Measurements from ENCODE around the gene SKP1.

The SKP1 gene

GRCh38 chr5:134103397-134103796, 73.4 kb downstream of the SKP1 start:
- no peak for ATAC-seq (ENCODE audit: insufficient read depth, low read depth)
- no peak overlapping the region for H3K27ac ChIP-seq (ENCODE audit: low read length)
- no peaks in the 10 kb centered on the region for H3K79me2 ChIP-seq (ENCODE audit: insufficient read depth, low read length)
- no peaks in the 10 kb centered on the region for H3K27me3 ChIP-seq (ENCODE audit: insufficient read depth, low read length, poor library complexity)
- no peaks in the 10 kb centered on the region for H3K36me3 ChIP-seq (ENCODE audit: insufficient read depth, low read length)
- no peak overlapping the region for H3K4me3 ChIP-seq (ENCODE audit: low read depth in 1 of 2, low read length in 2 of 2)
- H2AFZ ChIP-seq (ENCODE audit: low read depth, low read length) = no peak overlapping the region
- H3K4me2 ChIP-seq (ENCODE audit: insufficient read depth, low read length) = no peak overlapping the region
- TF ChIP-seq CTCF (IDR thresholded peaks at IDR 0.05; ENCODE audit: borderline replicate concordance, extremely low read depth, low read length, poor library complexity, severe bottlenecking) (no peak), EZH2 (IDR thresholded peaks at IDR 0.05; ENCODE audit: borderline replicate concordance, low read depth, low read length, severe bottlenecking) (no peak)
- H3K9me3 ChIP-seq (ENCODE audit: insufficient read depth, low read length, severe bottlenecking) = no peaks in the 10 kb centered on the region
- no peak for DNase-seq
- peaks cover 4% of the 10 kb centered on the region; the same call in 1 of the 2 replicates for H3K4me1 ChIP-seq (ENCODE audit: insufficient read depth, low read length)
- peaks cover 4% of the 10 kb centered on the region; the same call in 1 of the 2 replicates for H4K20me1 ChIP-seq (ENCODE audit: insufficient read depth, low read length)
- H3K9ac ChIP-seq (ENCODE audit: low read depth, low read length) = no peak overlapping the region

DNA sequence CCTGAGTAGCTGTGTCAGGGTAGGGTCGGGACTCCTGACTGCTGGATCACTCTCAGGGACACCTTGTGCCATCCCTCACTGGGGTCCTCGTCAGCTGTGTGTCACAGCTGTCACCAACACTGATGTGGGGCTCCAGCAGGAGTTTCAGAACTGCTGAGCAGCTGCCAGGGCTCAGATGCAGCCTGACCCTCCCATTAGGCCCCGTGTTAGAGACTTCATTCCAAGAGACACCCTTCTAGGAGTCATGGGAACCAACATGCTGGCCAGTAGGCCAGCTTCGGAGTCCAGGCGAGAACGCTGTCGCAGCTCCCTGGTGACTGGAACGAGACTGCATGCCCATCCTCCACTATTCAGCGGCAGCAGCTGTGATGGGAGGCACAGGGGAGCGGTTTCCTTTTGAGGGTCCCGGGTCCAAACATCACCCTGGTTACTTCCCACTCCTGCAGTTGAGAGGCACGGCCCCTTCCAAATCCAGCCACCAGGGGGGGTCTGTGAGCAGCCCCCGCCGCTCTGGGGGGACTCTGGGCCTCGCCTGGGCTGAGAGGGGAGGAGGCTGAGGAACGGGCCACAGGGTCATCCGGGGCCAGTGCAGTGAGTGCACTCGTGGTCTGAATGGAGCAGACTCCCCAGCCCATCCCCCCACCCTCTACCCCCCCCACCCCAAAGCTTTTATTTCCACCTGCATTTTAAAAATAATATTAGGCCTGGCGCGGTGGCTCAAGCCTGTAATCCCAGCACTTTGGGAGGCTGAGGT, 74.9 kb downstream of the SKP1 start:
- ATAC-seq (ENCODE audit: insufficient read depth, low read depth) (peak; percentile 94), DNase-seq (peak; percentile 80)
- Histone ChIP-seq H3K9ac (ENCODE audit: low read depth, low read length) (no peak overlapping the region), H3K27me3 (ENCODE audit: insufficient read depth, low read length, poor library complexity) (no peaks in the 10 kb centered on the region), H3K36me3 (ENCODE audit: insufficient read depth, low read length) (no peaks in the 10 kb centered on the region), H3K9me3 (ENCODE audit: insufficient read depth, low read length, severe bottlenecking) (no peaks in the 10 kb centered on the region), H3K4me2 (ENCODE audit: insufficient read depth, low read length) (no peak overlapping the region), H3K79me2 (ENCODE audit: insufficient read depth, low read length) (no peaks in the 10 kb centered on the region), H3K4me3 (ENCODE audit: low read depth in 1 of 2, low read length in 2 of 2) (no peak overlapping the region), H4K20me1 (ENCODE audit: insufficient read depth, low read length) (peaks cover 4% of the 10 kb centered on the region; the same call in 1 of the 2 replicates), H3K4me1 (ENCODE audit: insufficient read depth, low read length) (peaks cover 4% of the 10 kb centered on the region; the same call in 1 of the 2 replicates), H3K27ac (ENCODE audit: low read length) (no peak overlapping the region), H2AFZ (ENCODE audit: low read depth, low read length) (peak overlapping the region; percentile 53; the same call in 1 of the 2 replicates)
- no peak for TF ChIP-seq EZH2 (IDR thresholded peaks at IDR 0.05; ENCODE audit: borderline replicate concordance, low read depth, low read length, severe bottlenecking)
- TF ChIP-seq CTCF (IDR thresholded peaks at IDR 0.05; ENCODE audit: borderline replicate concordance, extremely low read depth, low read length, poor library complexity, severe bottlenecking) = peak; percentile 92

GRCh38 chr5:134100283-134101091, 76.3 kb downstream of the SKP1 start:
- no peak for DNase-seq
- Histone ChIP-seq H3K27me3 (ENCODE audit: insufficient read depth, low read length, poor library complexity) (peaks cover 2% of the 10 kb centered on the region), H3K27ac (ENCODE audit: low read length) (no peak overlapping the region), H2AFZ (ENCODE audit: low read depth, low read length) (no peak overlapping the region), H4K20me1 (ENCODE audit: insufficient read depth, low read length) (peaks cover 4% of the 10 kb centered on the region; the same call in 1 of the 2 replicates), H3K4me3 (ENCODE audit: low read depth in 1 of 2, low read length in 2 of 2) (no peak overlapping the region), H3K9me3 (ENCODE audit: insufficient read depth, low read length, severe bottlenecking) (no peaks in the 10 kb centered on the region), H3K4me2 (ENCODE audit: insufficient read depth, low read length) (no peak overlapping the region), H3K4me1 (ENCODE audit: insufficient read depth, low read length) (peaks cover 4% of the 10 kb centered on the region; the same call in 1 of the 2 replicates), H3K36me3 (ENCODE audit: insufficient read depth, low read length) (no peaks in the 10 kb centered on the region), H3K9ac (ENCODE audit: low read depth, low read length) (no peak overlapping the region), H3K79me2 (ENCODE audit: insufficient read depth, low read length) (no peaks in the 10 kb centered on the region)
- TF ChIP-seq CTCF (IDR thresholded peaks at IDR 0.05; ENCODE audit: borderline replicate concordance, extremely low read depth, low read length, poor library complexity, severe bottlenecking) = no peak
- TF ChIP-seq EZH2 (IDR thresholded peaks at IDR 0.05; ENCODE audit: borderline replicate concordance, low read depth, low read length, severe bottlenecking) = no peak
- no peak for ATAC-seq (ENCODE audit: insufficient read depth, low read depth)
